Measurements from ENCODE around the gene DPP9.

DNA sequence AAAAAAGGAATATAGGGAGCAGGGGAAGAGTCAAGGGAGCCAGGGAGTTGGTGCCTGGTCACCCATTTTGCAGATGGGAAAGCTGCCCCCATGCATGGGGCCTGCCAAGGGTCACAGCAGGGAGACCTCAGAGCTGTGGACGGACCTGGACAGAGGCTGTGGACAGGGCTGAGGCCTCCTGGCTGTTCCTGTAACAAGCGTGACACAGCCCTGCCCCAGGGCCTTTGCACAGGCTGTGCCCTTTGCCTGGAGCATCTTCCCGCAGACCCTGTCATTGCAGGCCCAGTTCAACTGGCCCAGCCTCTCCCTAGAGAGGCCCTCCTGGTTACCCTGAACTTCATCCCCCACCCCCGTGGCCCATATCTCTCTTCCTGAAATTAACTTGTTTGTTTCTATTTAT is 77.9 kb downstream of the DPP9 start:
- no peak for TF ChIP-seq SUZ12 (IDR thresholded peaks at IDR 0.05)
- no peak for TF ChIP-seq ZNF384 (IDR thresholded peaks at IDR 0.05)
- no peak for TF ChIP-seq FOXM1 (IDR thresholded peaks at IDR 0.05; ENCODE audit: borderline replicate concordance)
- no peak for TF ChIP-seq FOXA1 (IDR thresholded peaks at IDR 0.05)
- no peak for TF ChIP-seq ARNT (IDR thresholded peaks at IDR 0.05)
- TF ChIP-seq CTBP1 (IDR thresholded peaks at IDR 0.05; ENCODE audit: borderline replicate concordance), result no peak
- no peak for TF ChIP-seq FOXK2 (IDR thresholded peaks at IDR 0.05)
- no peak for TF ChIP-seq SP1 (IDR thresholded peaks at IDR 0.05)
- TF ChIP-seq BHLHE40 (IDR thresholded peaks at IDR 0.05; ENCODE audit: borderline replicate concordance), result no peak
- no peak for TF ChIP-seq HDGF (IDR thresholded peaks at IDR 0.05; ENCODE audit: borderline replicate concordance)
- no peak for TF ChIP-seq ELF4 (IDR thresholded peaks at IDR 0.05)
- TF ChIP-seq TARDBP (IDR thresholded peaks at IDR 0.05), result no peak
- TF ChIP-seq, protein P1, sequence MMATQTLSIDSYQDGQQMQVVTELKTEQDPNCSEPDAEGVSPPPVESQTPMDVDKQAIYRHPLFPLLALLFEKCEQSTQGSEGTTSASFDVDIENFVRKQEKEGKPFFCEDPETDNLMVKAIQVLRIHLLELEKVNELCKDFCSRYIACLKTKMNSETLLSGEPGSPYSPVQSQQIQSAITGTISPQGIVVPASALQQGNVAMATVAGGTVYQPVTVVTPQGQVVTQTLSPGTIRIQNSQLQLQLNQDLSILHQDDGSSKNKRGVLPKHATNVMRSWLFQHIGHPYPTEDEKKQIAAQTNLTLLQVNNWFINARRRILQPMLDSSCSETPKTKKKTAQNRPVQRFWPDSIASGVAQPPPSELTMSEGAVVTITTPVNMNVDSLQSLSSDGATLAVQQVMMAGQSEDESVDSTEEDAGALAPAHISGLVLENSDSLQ (IDR thresholded peaks at IDR 0.05), result no peak
- no peak for TF ChIP-seq NFRKB (IDR thresholded peaks at IDR 0.05)

Data from HEK293T (cell line).